H9 (cell line): ENCODE results near the gene CDC45. TPM values are rescaled to one million over a fixed set of nuclear protein-coding genes. Genes with fewer than 3 reads are reported as not detected.

Experiments used
- DNase-seq: peaks from one replicate; pipeline ENCODE4 v3.0.0-alpha.2; 2017
- H2AFZ ChIP-seq: one replicate; pipeline ENCODE4 v1.6.1; 2013; ENCODE audit warnings: mild to moderate bottlenecking, low read length, control low read depth, moderate library complexity
- H2AK5ac ChIP-seq: 2 replicates; pipeline ENCODE4 v1.6.1; 2013; ENCODE audit warnings: low read length, control low read depth, mixed read lengths; ENCODE audit not compliant: insufficient read length
- H2BK120ac ChIP-seq: one replicate; pipeline ENCODE4 v1.6.1; 2013; ENCODE audit warnings: low read depth, mild to moderate bottlenecking, low read length, control low read depth, inconsistent platforms; ENCODE audit not compliant: poor library complexity, severe bottlenecking
- H2BK12ac ChIP-seq: 2 replicates; pipeline ENCODE4 v1.6.1; 2013; ENCODE audit warnings: low read length, control low read depth, mixed read lengths, low read depth; ENCODE audit not compliant: insufficient read length
- H2BK15ac ChIP-seq: 2 replicates; pipeline ENCODE4 v1.6.1; 2013; ENCODE audit warnings: low read depth, low read length, control low read depth
- H2BK20ac ChIP-seq: one replicate; pipeline ENCODE4 v1.6.1; 2013; ENCODE audit warnings: low read depth, mild to moderate bottlenecking, low read length, control low read depth, inconsistent platforms; ENCODE audit not compliant: poor library complexity, severe bottlenecking
- H2BK5ac ChIP-seq: 2 replicates; pipeline ENCODE4 v1.6.1; 2013; ENCODE audit warnings: low read length, control low read depth, mixed read lengths; ENCODE audit not compliant: insufficient read length
- H3K14ac ChIP-seq: 2 replicates; pipeline ENCODE4 v1.6.1; 2013; ENCODE audit warnings: low read length, control low read depth; ENCODE audit not compliant: insufficient read depth
- H3K18ac ChIP-seq: 2 replicates; pipeline ENCODE4 v1.6.1; 2013; ENCODE audit warnings: low read depth, mild to moderate bottlenecking, mixed read lengths, low read length, control low read depth; ENCODE audit not compliant: insufficient read length
- H3K23ac ChIP-seq: 2 replicates; pipeline ENCODE4 v1.6.1; 2013; ENCODE audit warnings: low read length, control low read depth, mixed read lengths, low read depth; ENCODE audit not compliant: insufficient read length
- H3K23me2 ChIP-seq: 2 replicates; pipeline ENCODE4 v1.6.1; 2013; ENCODE audit warnings: low read depth, mild to moderate bottlenecking, mixed read lengths, low read length, control low read depth; ENCODE audit not compliant: insufficient read length, poor library complexity, severe bottlenecking
- H3K27ac ChIP-seq: 2 replicates; pipeline ENCODE4 v1.5.1; 2013; ENCODE audit warnings: low read length, control low read depth, mixed read lengths, low read depth; ENCODE audit not compliant: insufficient read length
- H3K27me3 ChIP-seq: 2 replicates; pipeline ENCODE4 v1.6.1; 2013; ENCODE audit warnings: low read length, control low read depth, inconsistent platforms; ENCODE audit not compliant: insufficient read depth
- H3K4ac ChIP-seq: 2 replicates; pipeline ENCODE4 v1.6.1; 2013; ENCODE audit warnings: low read depth, mild to moderate bottlenecking, control low read depth, inconsistent platforms, low read length, moderate library complexity
- H3K4me1 ChIP-seq: 2 replicates; pipeline ENCODE4 v1.6.1; 2013; ENCODE audit warnings: low read length, control low read depth, inconsistent platforms; ENCODE audit not compliant: insufficient read depth
- H3K4me2 ChIP-seq: 2 replicates; pipeline ENCODE4 v1.6.1; 2013; ENCODE audit warnings: low read length, control low read depth, mixed read lengths; ENCODE audit not compliant: insufficient read length, insufficient read depth
- H3K56ac ChIP-seq: 2 replicates; pipeline ENCODE4 v1.6.1; 2013; ENCODE audit warnings: low read depth, mild to moderate bottlenecking, mixed read lengths, low read length, control low read depth; ENCODE audit not compliant: insufficient read length
- H3K79me1 ChIP-seq: 2 replicates; pipeline ENCODE4 v1.6.1; 2013; ENCODE audit warnings: low read depth, mild to moderate bottlenecking, moderate library complexity, low read length, control low read depth, inconsistent platforms; ENCODE audit not compliant: insufficient read depth, poor library complexity, severe bottlenecking
- H3K79me2 ChIP-seq: 2 replicates; pipeline ENCODE4 v1.6.1; 2013; ENCODE audit warnings: low read length, control low read depth, inconsistent platforms; ENCODE audit not compliant: insufficient read depth
- H3K9ac ChIP-seq: 2 replicates; pipeline ENCODE4 v1.6.1; 2013; ENCODE audit warnings: low read length, control low read depth, mixed read lengths; ENCODE audit not compliant: insufficient read length; ENCODE audit errors: extremely low read depth
- H3K9me3 ChIP-seq: one replicate; pipeline ENCODE4 v1.6.1; 2013; ENCODE audit warnings: low read depth, low read length, inconsistent platforms; ENCODE audit not compliant: control insufficient read depth
- H3T11ph ChIP-seq: one replicate; pipeline ENCODE4 v1.6.1; 2013; ENCODE audit warnings: mild to moderate bottlenecking, low read length, control low read depth, inconsistent platforms
- H4K20me1 ChIP-seq: one replicate; pipeline ENCODE4 v1.6.1; 2013; ENCODE audit not compliant: control insufficient read depth, insufficient read length, insufficient read depth
- H4K5ac ChIP-seq: 2 replicates; pipeline ENCODE4 v1.6.1; 2013; ENCODE audit warnings: low read depth, mild to moderate bottlenecking, mixed read lengths, low read length, control low read depth; ENCODE audit not compliant: insufficient read length
- H4K8ac ChIP-seq: replicated peaks from 2 replicates; pipeline ENCODE4 v1.6.1; 2013; ENCODE audit warnings: low read length, control low read depth, mixed read lengths, low read depth; ENCODE audit not compliant: insufficient read length
- H4K91ac ChIP-seq: 2 replicates; pipeline ENCODE4 v1.6.1; 2013; ENCODE audit warnings: low read depth, mild to moderate bottlenecking, moderate library complexity, mixed read lengths, low read length, control low read depth; ENCODE audit not compliant: insufficient read length
- H3K27ac Mint-ChIP-seq, 3 experiments: 2 replicates in 2 of 3; 3 replicates in 1 of 3; pipeline ENCODE4 v1.8.0; 2020 to 2021; ENCODE audit warnings: mixed read lengths in 3 of 3, mild to moderate bottlenecking in 1 of 3, moderate library complexity in 1 of 3
- H3K27me3 Mint-ChIP-seq: 2 replicates; pipeline ENCODE4 v1.8.0; 2021; ENCODE audit warnings: low read depth, mild to moderate bottlenecking, moderate library complexity, mixed read lengths
- H3K36me3 Mint-ChIP-seq, 3 experiments: 2 replicates in 2 of 3; 3 replicates in 1 of 3; pipeline ENCODE4 v1.8.0; 2020 to 2021; ENCODE audit warnings: low read depth in 3 of 3, mixed read lengths in 3 of 3; ENCODE audit not compliant: insufficient read depth in 1 of 3
- H3K4me1 Mint-ChIP-seq, 2 experiments: 2 replicates each; pipeline ENCODE4 v1.8.0; 2020; ENCODE audit warnings: mixed read lengths in 2 of 2
- H3K4me3 Mint-ChIP-seq, 2 experiments: 2 replicates in 1 of 2; 3 replicates in 1 of 2; pipeline ENCODE4 v1.8.0; 2020 to 2021; ENCODE audit warnings: mild to moderate bottlenecking in 2 of 2, mixed read lengths in 2 of 2, moderate library complexity in 1 of 2
- H3K9me3 Mint-ChIP-seq, 2 experiments: 2 replicates in 1 of 2; 3 replicates in 1 of 2; pipeline ENCODE4 v1.8.0; 2020; ENCODE audit warnings: mild to moderate bottlenecking in 2 of 2, mixed read lengths in 2 of 2, moderate library complexity in 1 of 2
- WGBS: extraction: QIAGEN DNeasy Blood & Tissue Kit; methylation state at CpG from one replicate; pipeline ENCODE4 v1.1.7; 2013; ENCODE audit warnings: missing lambda C conversion rate, low lambda C conversion rate, mixed read lengths; ENCODE audit not compliant: insufficient read length; ENCODE audit errors: extremely low coverage; 5-methylcytosine and 5-hydroxymethylcytosine counted together
- total RNA-seq: library from RNA; stranded (reverse); gene quantifications from 2 replicates; pipeline ENCODE4 v1.2.1, GENCODE V29; 2021
- TF ChIP-seq, protein P1 (sequence below): fragments of 200-600 bp; sonication (generic); conservative IDR thresholded peaks from 3 replicates; pipeline ENCODE4 v1.8.0; 2021; ENCODE audit warnings: antibody characterized with exemption, mild to moderate bottlenecking

CDC45 gene
- total RNA-seq, 1 experiment from 2014 or later: 35.7 TPM

DNA sequence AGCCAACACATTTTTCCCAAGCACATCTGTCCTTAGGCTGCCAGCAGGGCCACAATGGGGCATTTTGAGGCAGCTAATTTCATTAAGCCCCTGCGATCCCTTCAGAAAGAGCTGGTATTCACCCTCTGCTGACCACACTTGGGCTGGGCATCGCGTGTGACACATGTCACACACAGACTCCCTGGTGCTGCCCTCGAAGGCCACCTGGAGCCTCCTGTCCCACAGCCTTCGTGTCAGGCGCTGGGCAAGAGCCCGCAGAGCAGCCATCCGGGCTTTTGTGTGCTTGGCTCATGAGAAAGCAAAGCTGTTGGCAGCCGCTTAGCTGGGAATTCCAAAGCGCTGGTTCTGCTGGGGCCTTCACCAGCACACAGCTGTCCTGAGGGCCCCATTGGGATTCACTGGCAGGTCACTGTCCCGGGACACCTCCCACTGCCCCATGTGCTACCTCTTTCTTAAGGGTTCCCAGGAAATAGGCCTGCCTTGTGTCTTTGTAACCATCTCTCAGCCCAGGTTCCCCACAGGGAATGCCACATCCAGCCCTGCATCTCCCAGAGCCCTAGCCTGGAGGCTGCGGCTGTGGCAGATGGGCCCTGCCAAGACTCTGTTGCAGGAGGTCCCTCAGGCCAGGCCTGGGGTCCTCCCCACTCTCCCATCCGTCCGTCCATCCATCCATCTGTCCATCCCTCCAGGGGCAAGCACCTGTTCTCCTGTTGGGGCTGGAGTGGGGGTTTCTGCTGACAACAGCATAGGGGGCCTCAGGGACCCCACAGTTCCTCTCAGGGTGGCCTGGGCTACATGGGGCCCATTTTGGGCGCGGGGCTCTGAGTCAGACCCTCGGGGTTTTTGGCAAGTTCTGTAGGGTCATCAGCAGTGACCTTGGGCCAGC lies 39.6 kb downstream of the CDC45 start:
- Histone ChIP-seq H3K4ac (no peak overlapping the region), H3K27me3 (peaks cover 4% of the 10 kb centered on the region; the same call in 1 of the 2 replicates), H3K79me2 (no peaks in the 10 kb centered on the region), H3K27ac (no peak overlapping the region), H3K23me2 (peaks cover 14% of the 10 kb centered on the region), H4K91ac (no peak overlapping the region), H2BK15ac (no peak overlapping the region), H3K9me3 (no peaks in the 10 kb centered on the region), H3K23ac (no peak overlapping the region), H2BK20ac (no peak overlapping the region), H3K79me1 (no peaks in the 10 kb centered on the region), H3K14ac (no peak overlapping the region), H2AFZ (no peak overlapping the region), H4K8ac (no peak overlapping the region), H2BK5ac (no peak overlapping the region), H2AK5ac (no peak overlapping the region), H3K4me1 (no peaks in the 10 kb centered on the region), H3T11ph (no peak overlapping the region), H2BK12ac (no peak overlapping the region), H4K5ac (no peak overlapping the region), H3K4me2 (no peak overlapping the region), H3K56ac (no peak overlapping the region), H3K18ac (no peak overlapping the region), H4K20me1 (no peaks in the 10 kb centered on the region), H2BK120ac (no peak overlapping the region), H3K9ac (no peak overlapping the region)
- Mint-ChIP-seq H3K36me3 (peaks cover 11 to 37% (median 36%) of the 10 kb centered on the region in 3 experiments; a peak in 5 of 7 replicates), H3K27ac (no peak overlapping the region), H3K27me3 (peaks cover 37% of the 10 kb centered on the region), H3K9me3 (no peaks in the 10 kb centered on the region), H3K4me1 (peaks cover 5 to 9% of the 10 kb centered on the region in 2 experiments; a peak in 3 of 4 replicates), H3K4me3 (no peak overlapping the region)
- no peak for DNase-seq
- WGBS: no CpG with 5 or more reads among the region's 17 CpGs
- TF ChIP-seq, protein P1, sequence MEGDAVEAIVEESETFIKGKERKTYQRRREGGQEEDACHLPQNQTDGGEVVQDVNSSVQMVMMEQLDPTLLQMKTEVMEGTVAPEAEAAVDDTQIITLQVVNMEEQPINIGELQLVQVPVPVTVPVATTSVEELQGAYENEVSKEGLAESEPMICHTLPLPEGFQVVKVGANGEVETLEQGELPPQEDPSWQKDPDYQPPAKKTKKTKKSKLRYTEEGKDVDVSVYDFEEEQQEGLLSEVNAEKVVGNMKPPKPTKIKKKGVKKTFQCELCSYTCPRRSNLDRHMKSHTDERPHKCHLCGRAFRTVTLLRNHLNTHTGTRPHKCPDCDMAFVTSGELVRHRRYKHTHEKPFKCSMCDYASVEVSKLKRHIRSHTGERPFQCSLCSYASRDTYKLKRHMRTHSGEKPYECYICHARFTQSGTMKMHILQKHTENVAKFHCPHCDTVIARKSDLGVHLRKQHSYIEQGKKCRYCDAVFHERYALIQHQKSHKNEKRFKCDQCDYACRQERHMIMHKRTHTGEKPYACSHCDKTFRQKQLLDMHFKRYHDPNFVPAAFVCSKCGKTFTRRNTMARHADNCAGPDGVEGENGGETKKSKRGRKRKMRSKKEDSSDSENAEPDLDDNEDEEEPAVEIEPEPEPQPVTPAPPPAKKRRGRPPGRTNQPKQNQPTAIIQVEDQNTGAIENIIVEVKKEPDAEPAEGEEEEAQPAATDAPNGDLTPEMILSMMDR: no peak
